A549 (cell line): ENCODE results near the gene ARHGAP28. TPM values are rescaled to one million over a fixed set of nuclear protein-coding genes. Genes with fewer than 3 reads are reported as not detected.

Source experiments
- ATAC-seq, 2 experiments: fragments of 200-7000 bp in 1 of 2; fragments of >200 bp in 1 of 2; cut with Nextera tagmentation in 1 of 2; cut with Tn5 transposase in 1 of 2; 3 replicates each; pipeline versions ENCODE4 v1.8.0 to v1.9.1; 2018 to 2020; ENCODE audit warnings: mild to moderate bottlenecking in 1 of 2, moderate library complexity in 1 of 2
- CTCF ChIA-PET: fragments of 300-600 bp; sonication (Branson Sonifier 250); formaldehyde crosslinking; extraction: SDS; loops from one replicate; lab custom pipeline; 2021; ENCODE audit warnings: antibody characterized with exemption, inconsistent platforms; lab: Yijun Ruan, JAX
- POLR2A ChIA-PET: fragments of 350-600 bp; formaldehyde crosslinking; extraction: SDS; loops from one replicate; lab custom pipeline; 2021; ENCODE audit warnings: antibody characterized with exemption, inconsistent platforms; lab: Yijun Ruan, JAX
- DNase-seq, 2 experiments: peaks; one replicate each; pipeline versions ENCODE4 v3.0.0 to v3.0.0-alpha.2; 2011 to 2016; ENCODE audit warnings: low read depth in 1 of 2, low spot score in 1 of 2
- FAIRE-seq: peaks from 2 replicates; lab custom pipeline; 2011; peaks lifted over from hg19 to GRCh38; lab: Jason Lieb, UNC
- H3K27ac ChIP-seq, 2 experiments: fragments of >200 bp; sonication (Bioruptor Twin); formaldehyde crosslinking; 3 replicates each; pipeline ENCODE4 v1.5.1; 2016 to 2017
- H3K4me1 ChIP-seq: fragments of >200 bp; sonication (Bioruptor Twin); formaldehyde crosslinking; 3 replicates; pipeline ENCODE4 v1.6.1; 2016
- H3K4me2 ChIP-seq: fragments of >200 bp; sonication (Bioruptor Twin); formaldehyde crosslinking; 3 replicates; pipeline ENCODE4 v1.6.1; 2016
- H3K4me3 ChIP-seq: fragments of >200 bp; sonication (Bioruptor Twin); formaldehyde crosslinking; 3 replicates; pipeline ENCODE4 v1.5.1; 2016
- H3K9me3 ChIP-seq: fragments of >200 bp; sonication (Bioruptor Twin); formaldehyde crosslinking; 3 replicates; pipeline ENCODE4 v1.6.1; 2016
- ATOH8 ChIP-seq: fragments of 250-450 bp; sonication (Bioruptor Pico); IDR thresholded peaks from 2 replicates; pipeline ENCODE4 v1.5.0; 2020; ENCODE audit warnings: low read depth, mild to moderate bottlenecking, moderate library complexity
- BHLHE40 ChIP-seq: IDR thresholded peaks from 2 replicates; pipeline ENCODE4 v1.6.1; 2012; ENCODE audit warnings: low read depth, low read length, inconsistent platforms
- CHD2 ChIP-seq: fragments of 150-350 bp; IDR thresholded peaks from 2 replicates; pipeline ENCODE4 v1.6.1; 2014; ENCODE audit warnings: low read length; ENCODE audit not compliant: partially characterized antibody
- EHF ChIP-seq: fragments of 250-450 bp; sonication (Bioruptor Pico); IDR thresholded peaks from 2 replicates; pipeline ENCODE4 v1.5.0; 2020; ENCODE audit warnings: mild to moderate bottlenecking
- ELK1 ChIP-seq: fragments of 150-350 bp; IDR thresholded peaks from 2 replicates; pipeline ENCODE4 v1.6.1; 2014; ENCODE audit warnings: low read depth, mild to moderate bottlenecking, low read length
- FOSL2 ChIP-seq, 2 experiments: fragments of 450-650 bp in 1 of 2; fragments of >200 bp in 1 of 2; sonication (Bioruptor Twin) in 1 of 2; formaldehyde crosslinking; IDR thresholded peaks; 2 replicates each; pipeline versions ENCODE4 v1.5.0 to v1.6.1; 2016 to 2020; ENCODE audit warnings: mild to moderate bottlenecking in 1 of 2, moderate library complexity in 1 of 2
- HDAC2 ChIP-seq: fragments of 200-600 bp; sonication (generic); IDR thresholded peaks from 2 replicates; pipeline ENCODE4 v1.6.1; 2016
- HOXB13 ChIP-seq: fragments of 250-450 bp; sonication (Bioruptor Pico); IDR thresholded peaks from 2 replicates; pipeline ENCODE4 v1.5.0; 2020; ENCODE audit warnings: low read depth, mild to moderate bottlenecking, moderate library complexity
- JUNB ChIP-seq: fragments of >200 bp; sonication (Bioruptor Twin); formaldehyde crosslinking; IDR thresholded peaks from 2 replicates; pipeline ENCODE4 v1.6.1; 2016
- KDM1A ChIP-seq: fragments of 200-600 bp; sonication (generic); IDR thresholded peaks from 2 replicates; pipeline ENCODE4 v1.6.1; 2016; ENCODE audit warnings: low read depth, mild to moderate bottlenecking
- MAFK ChIP-seq: fragments of 450-650 bp; IDR thresholded peaks from 2 replicates; pipeline ENCODE4 v1.6.1; 2014; ENCODE audit not compliant: partially characterized antibody
- MAX ChIP-seq: IDR thresholded peaks from 2 replicates; pipeline ENCODE4 v1.6.1; 2012
- PBX3 ChIP-seq: IDR thresholded peaks from 2 replicates; pipeline ENCODE4 v1.6.1; 2012
- RAD21 ChIP-seq, 2 experiments: fragments of >200 bp in 1 of 2; sonication (Bioruptor Twin) in 1 of 2; formaldehyde crosslinking in 1 of 2; IDR thresholded peaks in 1 of 2; conservative IDR thresholded peaks in 1 of 2; 2 replicates in 1 of 2; 3 replicates in 1 of 2; pipeline ENCODE4 v1.6.1; 2012 to 2018; ENCODE audit warnings: inconsistent platforms in 1 of 2
- RFX5 ChIP-seq: fragments of 450-650 bp; IDR thresholded peaks from 2 replicates; pipeline ENCODE4 v1.7.1; 2014; ENCODE audit warnings: antibody characterized with exemption, mild to moderate bottlenecking, moderate library complexity
- RNF2 ChIP-seq: fragments of 200-600 bp; sonication (generic); IDR thresholded peaks from 2 replicates; pipeline ENCODE4 v1.6.1; 2016; ENCODE audit warnings: low read depth, mild to moderate bottlenecking, antibody characterized with exemption, moderate library complexity, borderline replicate concordance
- SREBF2 ChIP-seq: fragments of 450-650 bp; IDR thresholded peaks from 2 replicates; pipeline ENCODE4 v1.6.1; 2014; ENCODE audit warnings: mild to moderate bottlenecking, moderate library complexity
- TFCP2L1 ChIP-seq: fragments of 250-450 bp; sonication (Bioruptor Pico); IDR thresholded peaks from 2 replicates; pipeline ENCODE4 v1.5.0; 2021; ENCODE audit warnings: mild to moderate bottlenecking
- TP53 ChIP-seq: fragments of 250-450 bp; sonication (Bioruptor Pico); IDR thresholded peaks from 2 replicates; pipeline ENCODE4 v1.5.0; 2021; ENCODE audit warnings: mild to moderate bottlenecking, moderate library complexity
- ZFP36 ChIP-seq: fragments of 450-650 bp; IDR thresholded peaks from 2 replicates; pipeline ENCODE4 v1.6.1; 2014; ENCODE audit warnings: borderline replicate concordance; ENCODE audit not compliant: partially characterized antibody
- WGBS: methylation state at CpG from one replicate; pipeline ENCODE4 v1.1.6; 2017; ENCODE audit errors: missing lambda C conversion rate; 5-methylcytosine and 5-hydroxymethylcytosine counted together
- polyA plus RNA-seq, 4 experiments: library from polyadenylated mRNA; depleted of rRNA in 3 of 4; stranded (reverse); fragments of >200 nt; fragmentation: RNase III in 1 of 4; extraction: RNeasy Plus Mini Kit Qiagen cat#74134 plus additional on column Dnase treatment in 1 of 4; gene quantifications; 2 replicates in 3 of 4; 3 replicates in 1 of 4; pipeline ENCODE4 v1.2.3, GENCODE V29; 2011 to 2017

Gene ARHGAP28
- polyA plus RNA-seq, 2 of the 4 experiments (the other 2 are of a cell fraction), result 0.13 to 0.17 TPM

GRCh38 chr18:6708890-6709289 lies 20.6 kb upstream of the ARHGAP28 start:
- DNase-seq (no peak), FAIRE-seq (no peak), ATAC-seq (no peak)
- WGBS, result 12% methylated on average over 1 of the region's 1 CpG
- Histone ChIP-seq H3K4me1 (no peaks in the 10 kb centered on the region), H3K9me3 (no peaks in the 10 kb centered on the region), H3K27ac (no peak overlapping the region), H3K4me3 (no peak overlapping the region), H3K4me2 (no peak overlapping the region)
- ChIA-PET CTCF (no interaction called here), POLR2A (no interaction called here)
- no peak for TF ChIP-seq RAD21 (conservative IDR thresholded peaks at IDR 0.05 in 1 of 2, IDR thresholded peaks at IDR 0.05 in 1 of 2)
- TF ChIP-seq SREBF2, result no peak
- no peak for TF ChIP-seq PBX3
- TF ChIP-seq ZFP36, result no peak
- TF ChIP-seq CHD2, result no peak
- no peak for TF ChIP-seq TFCP2L1 (CRISPR knock-in tag)
- TF ChIP-seq ATOH8 (CRISPR knock-in tag), result no peak
- TF ChIP-seq EHF (CRISPR knock-in tag), result no peak
- no peak for TF ChIP-seq MAX

GRCh38 chr18:6711467-6711866 lies 18.0 kb upstream of the ARHGAP28 start:
- TF ChIP-seq ZFP36 (no peak), KDM1A (no peak), BHLHE40 (no peak), MAFK (no peak), RNF2 (no peak), JUNB (no peak), ELK1 (no peak), HDAC2 (no peak), RFX5 (no peak), HOXB13 (CRISPR knock-in tag) (no peak), CHD2 (no peak)
- TF ChIP-seq, all 56 proteins: peak for 0
- no peak for DNase-seq
- no peak overlapping the region for H3K4me3 ChIP-seq
- no peak for FAIRE-seq
- ATAC-seq, result no peak
- H3K4me2 ChIP-seq, result no peak overlapping the region
- WGBS, result 52% methylated on average over 1 of the region's 1 CpG
- CTCF ChIA-PET, result no interaction called here
- H3K9me3 ChIP-seq, result no peaks in the 10 kb centered on the region
- POLR2A ChIA-PET, result no interaction called here
- no peak overlapping the region for H3K27ac ChIP-seq
- H3K4me1 ChIP-seq, result no peaks in the 10 kb centered on the region

- no peak for DNase-seq
- no peak for ATAC-seq
- Histone ChIP-seq H3K4me2 (no peak overlapping the region), H3K27ac (no peak overlapping the region), H3K9me3 (no peaks in the 10 kb centered on the region), H3K4me1 (no peaks in the 10 kb centered on the region), H3K4me3 (no peak overlapping the region)
- 78% methylated on average over 1 of the region's 1 CpG for WGBS
- TF ChIP-seq FOSL2 (IDR thresholded peaks at IDR 0.05) (no peak), FOSL2 (CRISPR knock-in tag; IDR thresholded peaks at IDR 0.05) (no peak), TP53 (CRISPR knock-in tag) (no peak)
- POLR2A ChIA-PET, result no interaction called here
- CTCF ChIA-PET, result interaction anchor here (1.2 kb wide), 1 partner anchor 16 kb away, joined by 3 read pairs; no protein-coding TSS in a partner anchor
- FAIRE-seq, result no peak
Measured at GRCh38 chr18:6712401-6712800, 17.1 kb upstream of the ARHGAP28 start.
